ENCODE results near the gene UBA1. TPM values are rescaled to one million over a fixed set of nuclear protein-coding genes. Genes with fewer than 3 reads are reported as not detected.

Gene UBA1
- total RNA-seq, result 161 TPM
- long read RNA-seq, transcript UBA1-201 (26 exons, 3,559 nt), result major isoform, 116 of 265 reads
- long read RNA-seq, transcript UBA1-203 (26 exons, 3,466 nt), result minor isoform, 20 of 265 reads
- long read RNA-seq, partial matches to known transcripts, result 105 of 265 reads
- long read RNA-seq, other reads (novel, unspliced or antisense), result 24 of 265 reads

GRCh38 chrX:47193475-47194193 lies at the start of gene UBA1:
TSS of gene UBA1 (plus strand) at chrX:47193829. CDS start at chrX:47198803, 4,974 bp downstream.
- intact Hi-C loops (cut with DNase I), result loop anchor here (10.0 kb wide), 2 partner anchors 191 to 331 kb away; no protein-coding TSS in a partner anchor
- Histone ChIP-seq H3K4me3 (peak within 1 kb of the TSS; percentile 68), H3K36me3 (peaks cover 1% of the 10 kb centered on the region), H3K4me1 (peaks cover 20% of the 10 kb centered on the region), H3K27me3 (no peaks in the 10 kb centered on the region), H3K27ac (peak within 1 kb of the TSS; percentile 94), H3K9me3 (no peaks in the 10 kb centered on the region)
- peak; percentile 68 for TF ChIP-seq CTCF (IDR thresholded peaks at IDR 0.05)
- DNase-seq (peak; percentile 94), ATAC-seq (peak; percentile 93)

DNA sequence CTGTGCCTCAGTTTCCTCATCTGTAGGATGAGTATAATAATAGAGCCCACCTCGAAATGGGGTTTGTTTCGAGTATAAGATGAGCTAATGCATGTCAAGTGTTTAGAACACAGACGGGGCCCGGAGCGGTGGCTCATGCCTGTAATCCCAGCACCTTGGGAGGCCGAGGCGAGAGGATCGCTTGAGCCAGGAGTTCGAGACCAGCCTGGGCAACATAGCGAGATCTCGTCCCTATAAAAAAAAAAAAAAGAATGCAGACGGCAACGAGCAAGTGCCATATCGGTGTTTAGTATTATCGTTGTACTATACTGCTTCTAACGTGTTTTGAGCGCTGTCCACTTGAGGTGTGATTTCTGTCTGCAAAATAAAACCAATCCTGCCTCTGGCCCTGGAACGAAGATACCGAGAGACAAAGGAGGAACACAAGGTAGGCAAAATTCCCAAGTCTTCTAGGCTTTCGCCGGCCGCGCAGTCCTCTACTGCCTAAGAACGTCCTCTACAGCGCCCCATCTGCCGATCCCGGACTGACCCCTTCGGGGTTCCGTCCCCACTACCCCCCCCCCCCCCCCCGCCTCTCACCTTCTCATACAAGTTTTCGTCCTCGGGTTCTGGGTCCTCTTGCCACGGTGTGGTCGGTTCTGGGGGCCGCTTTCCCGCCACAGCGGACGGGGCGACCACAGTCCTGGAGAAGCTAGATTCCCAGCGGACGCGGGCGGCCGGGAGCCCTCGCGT lies 49.6 kb upstream of the UBA1 start:
- Histone ChIP-seq H3K36me3 (peaks cover 5% of the 10 kb centered on the region), H3K27ac (peak overlapping the region; percentile 94), H3K9me3 (no peaks in the 10 kb centered on the region), H3K4me3 (peak overlapping the region; percentile 59), H3K4me1 (peaks cover 7% of the 10 kb centered on the region), H3K27me3 (no peaks in the 10 kb centered on the region)
- TF ChIP-seq CTCF (IDR thresholded peaks at IDR 0.05), result no peak
- ATAC-seq, result peak; percentile 48
- DNase-seq, result no peak
- intact Hi-C loops (cut with DNase I), result no loop called here

DNA sequence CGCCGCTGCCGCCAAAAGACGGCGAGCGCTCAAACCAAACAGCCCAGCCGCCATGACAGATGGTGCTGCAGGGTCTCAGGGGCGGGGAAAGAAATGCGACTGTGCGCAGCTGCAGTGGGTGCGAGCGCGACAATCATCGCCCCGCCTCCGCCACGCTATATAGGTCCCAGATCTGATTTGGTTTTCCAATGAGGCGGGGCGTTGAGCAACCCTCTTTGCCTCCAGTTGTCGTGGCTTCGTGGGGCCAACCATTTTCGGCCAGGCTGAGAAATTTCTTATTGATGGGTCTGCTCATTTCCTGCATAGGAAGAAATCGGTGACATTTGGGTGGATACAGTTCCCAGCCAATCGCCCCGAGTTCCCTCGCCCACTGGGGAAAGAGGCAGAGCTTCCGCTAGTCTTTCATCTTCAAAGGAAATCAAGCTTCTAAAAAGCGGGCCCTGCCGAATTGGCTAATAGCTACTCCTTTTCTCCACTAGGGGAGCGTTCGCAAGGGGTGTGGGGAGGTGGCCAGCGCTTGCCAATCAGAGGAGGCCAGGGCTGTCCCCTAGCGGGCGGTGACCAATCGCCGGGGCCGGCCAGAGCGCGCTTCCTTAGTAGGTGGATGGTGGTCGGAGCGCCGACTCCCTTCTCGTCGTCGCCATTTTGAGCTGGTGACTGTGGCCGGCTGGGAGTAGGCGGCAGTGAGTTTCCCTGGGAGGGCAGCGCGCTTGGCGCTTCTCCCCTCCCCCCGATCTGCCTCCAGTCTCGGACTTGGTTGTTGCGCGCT lies 48.8 kb upstream of the UBA1 start, which contains the start of the genes NDUFB11 and RBM10:
TSS of gene NDUFB11 (minus strand) at position 77 of the 769 bp plus-strand sequence. CDS start at position 54, 23 bp downstream.
TSS of gene RBM10 (plus strand) at position 596 of the 769 bp plus-strand sequence. CDS start 2,261 bp downstream, outside the sequence.
- intact Hi-C loops (cut with DNase I), result no loop called here
- Histone ChIP-seq H3K36me3 (peaks cover 5% of the 10 kb centered on the region), H3K27me3 (no peaks in the 10 kb centered on the region), H3K4me1 (peaks cover 7% of the 10 kb centered on the region), H3K4me3 (peak within 1 kb of the TSS; percentile 59), H3K27ac (peak within 1 kb of the TSS; percentile 94), H3K9me3 (no peaks in the 10 kb centered on the region)
- DNase-seq (peak; percentile 96), ATAC-seq (peak; percentile 98)
- TF ChIP-seq CTCF (IDR thresholded peaks at IDR 0.05), result peak; percentile 72

DNA sequence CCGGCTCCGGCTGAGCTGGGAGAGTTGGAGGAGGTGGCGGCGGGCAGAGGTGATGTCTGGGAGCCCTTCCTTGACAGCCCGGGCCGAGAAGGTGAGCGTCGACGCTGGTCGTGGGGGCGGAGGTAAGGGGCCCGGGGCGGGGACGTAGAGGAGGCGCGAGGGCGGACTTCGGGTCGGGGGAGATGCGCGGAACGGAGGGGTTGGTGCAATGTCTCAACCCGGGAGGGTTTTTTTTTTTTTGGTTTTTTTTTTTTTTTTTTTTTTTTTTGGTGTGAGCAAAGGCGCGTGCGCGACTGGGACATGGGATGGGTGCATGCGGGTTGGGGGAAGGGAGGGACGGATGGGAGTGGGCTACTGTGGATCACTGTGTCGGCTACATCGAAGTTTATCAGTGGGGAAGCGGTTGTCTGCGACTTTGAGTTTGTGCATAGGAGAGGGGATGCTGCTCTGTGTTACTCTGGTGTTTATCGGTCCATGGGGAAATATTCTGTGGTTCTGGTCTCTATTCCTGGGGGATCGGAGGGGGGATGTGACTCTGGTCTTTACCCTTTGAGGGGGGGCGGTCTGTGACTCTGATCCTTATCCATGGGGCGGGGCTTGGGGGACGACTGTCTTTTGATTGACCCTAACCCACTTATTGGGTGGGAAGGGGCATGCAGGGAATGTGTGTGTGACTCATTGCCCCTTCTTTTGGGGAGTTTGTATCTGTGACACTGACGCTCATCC lies 48.1 kb upstream of the UBA1 start:
- ATAC-seq, result peak; percentile 47
- DNase-seq, result no peak
- H3K9me3 ChIP-seq, result no peaks in the 10 kb centered on the region
- peaks cover 7% of the 10 kb centered on the region for H3K4me1 ChIP-seq
- TF ChIP-seq CTCF (IDR thresholded peaks at IDR 0.05), result no peak
- H3K27me3 ChIP-seq, result no peaks in the 10 kb centered on the region
- H3K27ac ChIP-seq, result peak overlapping the region; percentile 94
- peaks cover 5% of the 10 kb centered on the region for H3K36me3 ChIP-seq
- intact Hi-C loops (cut with DNase I), result no loop called here
- peak overlapping the region; percentile 59 for H3K4me3 ChIP-seq

All from upper lobe of right lung (tissue), 1 donor.